Testis (tissue), 3 donors: ENCODE results near the gene APBB1IP. TPM values are rescaled to one million over a fixed set of nuclear protein-coding genes. Genes with fewer than 3 reads are reported as not detected.
A peak's percentile ranks its signal among the peaks of the same experiment; 100 is the strongest.

Source experiments
- DNase-seq: peaks from one replicate; pipeline ENCODE4 v3.0.0-alpha.2; 2019
- H3K27ac ChIP-seq, 2 donors: fragments of 200-600 bp; sonication (generic); one replicate each; pipeline ENCODE4 v1.5.1; 2019
- H3K27me3 ChIP-seq: fragments of 200-600 bp; sonication (generic); one replicate; pipeline ENCODE4 v1.5.1; 2019
- H3K36me3 ChIP-seq: fragments of 200-600 bp; sonication (generic); one replicate; pipeline ENCODE4 v1.5.1; 2017; ENCODE audit warnings: low read depth; ENCODE audit errors: missing control alignments
- H3K4me1 ChIP-seq: fragments of 200-600 bp; sonication (generic); one replicate; pipeline ENCODE4 v1.5.1; 2019
- H3K4me3 ChIP-seq, 2 donors: fragments of 200-600 bp; sonication (generic); one replicate each; pipeline ENCODE4 v1.5.1; 2017 to 2019
- H3K9me3 ChIP-seq: fragments of 200-600 bp; sonication (generic); one replicate; pipeline ENCODE4 v1.5.1; 2017
- CTCF ChIP-seq, 3 experiments: fragments of 450-650 bp in 2 of 3; fragments of 200-600 bp in 1 of 3; sonication (generic) in 1 of 3; IDR thresholded peaks; one replicate each; pipeline ENCODE4 v1.5.1; 2016 to 2019; ENCODE audit warnings: antibody characterized with exemption in 3 of 3, mild to moderate bottlenecking in 2 of 3, moderate library complexity in 1 of 3
- POLR2A ChIP-seq: fragments of 450-650 bp; IDR thresholded peaks from one replicate; pipeline ENCODE4 v1.6.1; 2017; ENCODE audit warnings: antibody characterized with exemption, mild to moderate bottlenecking, moderate library complexity
- WGBS, 2 donors: methylation state at CpG; one replicate each; pipeline ENCODE4 v1.1.5; 2018; 5-methylcytosine and 5-hydroxymethylcytosine counted together
- intact Hi-C: fragments of 100-400 bp; cut with DNase I; formaldehyde crosslinking; loops from one replicate; pipeline ENCODE4 v1.15.1; 2023; ENCODE audit warnings: low total_unique reads
- polyA plus RNA-seq: library from polyadenylated mRNA; stranded (reverse); fragments of 350-450 nt; fragmentation: Illumina TruSeq; extraction: RNeasy Lipid Tissue Mini Kit (QIAGEN cat#74804); gene quantifications from one replicate; pipeline ENCODE4 v1.2.3, GENCODE V29; 2014; ENCODE audit warnings: low read depth, low replicate concordance; ENCODE audit not compliant: insufficient read depth
- total RNA-seq, 2 donors: library from RNA; depleted of rRNA; stranded (reverse); fragments of >200 nt; gene quantifications; one replicate each; pipeline ENCODE4 v1.2.3, GENCODE V29; 2016

Gene APBB1IP
- total and polyA plus RNA-seq, 3 donors from 2014 or later, result 0.55 to 3.0 (median 2.0) TPM

DNA sequence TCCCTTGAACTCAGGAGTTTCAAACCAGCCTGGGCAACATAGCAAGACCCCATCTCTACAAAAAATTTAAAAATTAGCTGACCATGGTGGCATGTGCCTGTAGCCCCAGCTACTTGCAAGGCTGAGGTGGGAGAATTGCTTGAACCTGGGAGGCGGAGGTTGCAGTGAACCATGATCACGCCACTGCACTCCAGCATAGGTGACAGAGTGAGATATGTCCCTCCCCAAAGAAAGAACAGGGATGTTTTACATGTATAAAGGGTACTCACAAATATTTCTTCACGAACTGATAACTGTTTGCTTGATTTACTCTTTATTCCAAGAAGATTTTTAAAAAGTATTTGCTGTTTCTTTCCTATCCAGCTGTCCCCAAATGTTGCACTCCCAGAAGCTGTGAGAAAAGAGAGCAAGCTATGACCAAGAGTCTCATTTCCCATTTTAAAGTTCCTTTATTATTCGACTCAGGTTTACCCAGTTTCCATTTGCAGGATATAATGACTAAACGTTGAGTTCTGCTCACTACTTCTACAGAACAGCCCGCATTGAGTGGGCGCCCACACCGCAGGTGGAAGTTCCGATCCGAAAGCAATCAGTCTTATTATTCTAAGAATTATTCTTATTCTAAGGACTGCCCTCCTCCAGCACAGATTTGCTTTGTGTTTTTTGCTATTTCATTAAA, 90.7 kb downstream of the APBB1IP start:
- H3K4me3 ChIP-seq, result no peak overlapping the region
- no peak overlapping the region for H3K27ac ChIP-seq
- no peaks in the 10 kb centered on the region for H3K36me3 ChIP-seq
- TF ChIP-seq CTCF (IDR thresholded peaks at IDR 0.05) (no peak), POLR2A (no peak)
- DNase-seq, result no peak
- no peaks in the 10 kb centered on the region for H3K27me3 ChIP-seq
- H3K9me3 ChIP-seq, result no peaks in the 10 kb centered on the region
- no peaks in the 10 kb centered on the region for H3K4me1 ChIP-seq
- intact Hi-C loops, result no loop called here
- 86 to 90% methylated on average over 10 of the region's 10 CpGs for WGBS, 2 donors

GRCh38 chr10:26534384-26534783, 96.2 kb downstream of the APBB1IP start:
- H3K36me3 ChIP-seq, result no peaks in the 10 kb centered on the region
- no peaks in the 10 kb centered on the region for H3K27me3 ChIP-seq
- WGBS, 2 donors, result 55 to 62% methylated on average over 7 of the region's 7 CpGs
- peak; percentile 62 for DNase-seq
- TF ChIP-seq POLR2A (no peak), CTCF (IDR thresholded peaks at IDR 0.05) (no peak)
- peak overlapping the region in 1 of 2 donors; percentile 1 for H3K4me3 ChIP-seq
- H3K4me1 ChIP-seq, result no peaks in the 10 kb centered on the region
- H3K27ac ChIP-seq, result no peak overlapping the region
- intact Hi-C loops, result no loop called here
- H3K9me3 ChIP-seq, result no peaks in the 10 kb centered on the region

DNA sequence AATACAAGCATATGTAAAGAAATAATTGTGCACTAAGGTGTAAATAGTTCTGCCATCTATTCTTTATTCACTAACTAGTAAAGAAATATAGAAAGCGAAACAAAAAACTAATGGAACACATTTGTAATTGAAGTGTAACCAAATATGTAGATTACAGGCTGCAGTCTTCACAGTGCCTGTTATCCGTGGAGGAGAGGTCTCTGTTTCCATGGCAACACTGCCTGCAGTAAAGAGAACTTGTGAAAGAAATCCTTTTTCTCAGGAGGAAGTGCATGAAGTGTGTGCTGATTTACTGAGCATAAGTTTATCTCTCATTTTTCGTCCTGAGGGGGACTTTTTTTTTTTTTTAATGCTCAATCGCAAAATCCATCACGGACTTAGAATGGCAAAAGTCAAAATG, 102.5 kb downstream of the APBB1IP start:
- Histone ChIP-seq H3K27me3 (no peaks in the 10 kb centered on the region), H3K9me3 (no peaks in the 10 kb centered on the region), H3K36me3 (no peaks in the 10 kb centered on the region), H3K27ac (no peak overlapping the region), H3K4me3 (no peak overlapping the region), H3K4me1 (no peaks in the 10 kb centered on the region)
- no peak for DNase-seq
- 23 to 32% methylated on average over 5 of the region's 5 CpGs for WGBS, 2 donors
- TF ChIP-seq POLR2A (no peak), CTCF (IDR thresholded peaks at IDR 0.05) (no peak)
- intact Hi-C loops, result no loop called here

GRCh38 chr10:26543567-26544306, 105.6 kb downstream of the APBB1IP start:
- Histone ChIP-seq H3K4me1 (no peaks in the 10 kb centered on the region), H3K36me3 (no peaks in the 10 kb centered on the region), H3K4me3 (no peak overlapping the region), H3K9me3 (no peaks in the 10 kb centered on the region), H3K27ac (no peak overlapping the region), H3K27me3 (no peaks in the 10 kb centered on the region)
- 85% methylated on average over 7 of the region's 7 CpGs for WGBS, 2 donors
- intact Hi-C loops, result no loop called here
- DNase-seq, result no peak
- TF ChIP-seq CTCF (IDR thresholded peaks at IDR 0.05), result no peak
- no peak for TF ChIP-seq POLR2A

GRCh38 chr10:26544932-26545331, 106.8 kb downstream of the APBB1IP start:
- no peak for TF ChIP-seq CTCF (IDR thresholded peaks at IDR 0.05)
- TF ChIP-seq POLR2A, result no peak
- Histone ChIP-seq H3K36me3 (no peaks in the 10 kb centered on the region), H3K4me1 (no peaks in the 10 kb centered on the region), H3K4me3 (no peak overlapping the region), H3K27me3 (no peaks in the 10 kb centered on the region), H3K9me3 (no peaks in the 10 kb centered on the region), H3K27ac (no peak overlapping the region)
- intact Hi-C loops, result no loop called here
- DNase-seq, result no peak
